HG02973 (cell line): ENCODE results near the gene BICRA.

Experiments used
- ATAC-seq: cut with Tn5 transposase; IDR thresholded peaks from one replicate; pipeline ENCODE4 v1.9.1; 2021; ENCODE audit warnings: moderate library complexity; ENCODE audit not compliant: unreplicated experiment

The BICRA gene

GRCh38 chr19:47600246-47601179 lies 8.4 kb upstream of the BICRA start:
- peak; percentile 89 for ATAC-seq

- ATAC-seq: no peak
Measured at GRCh38 chr19:47601180-47601904, 7.6 kb upstream of the BICRA start.

GRCh38 chr19:47603706-47604565 lies 5.0 kb upstream of the BICRA start:
- ATAC-seq: no peak

GRCh38 chr19:47607564-47608073 lies 1.3 kb upstream of the BICRA start:
- ATAC-seq: no peak

- peak; percentile 67 for ATAC-seq
Measured at GRCh38 chr19:47608074-47608918, 638 bp upstream of the BICRA start.

- no peak for ATAC-seq
Measured at GRCh38 chr19:47609906-47610894, 1.3 kb downstream of the BICRA start.

- ATAC-seq: no peak
Measured at GRCh38 chr19:47610902-47611301, 2.0 kb downstream of the BICRA start.

- no peak for ATAC-seq
Measured at GRCh38 chr19:47613165-47614020, 4.5 kb downstream of the BICRA start.

- ATAC-seq: no peak
Measured at GRCh38 chr19:47614021-47614295, 5.0 kb downstream of the BICRA start.

- ATAC-seq: no peak
Measured at GRCh38 chr19:47614559-47614958, 5.6 kb downstream of the BICRA start.

- ATAC-seq: no peak
Measured at GRCh38 chr19:47615230-47615629, 6.3 kb downstream of the BICRA start.

- no peak for ATAC-seq
Measured at GRCh38 chr19:47615714-47616113, 6.8 kb downstream of the BICRA start.

GRCh38 chr19:47618771-47619170 lies 9.8 kb downstream of the BICRA start:
- no peak for ATAC-seq

- no peak for ATAC-seq
Measured at GRCh38 chr19:47619763-47620162, 10.8 kb downstream of the BICRA start.

- ATAC-seq: no peak
Measured at GRCh38 chr19:47623151-47623920, 14.4 kb downstream of the BICRA start.

- ATAC-seq: no peak
Measured at GRCh38 chr19:47623921-47624391, 15.0 kb downstream of the BICRA start.

GRCh38 chr19:47625650-47626049 lies 16.7 kb downstream of the BICRA start:
- ATAC-seq: no peak
